GM12873 (cell line): Measurements from ENCODE around the gene ASAP2.

Experiments used
- CTCF ChIP-seq: IDR thresholded peaks from 2 replicates; pipeline ENCODE4 v1.5.1; 2012; ENCODE audit warnings: low read depth, mild to moderate bottlenecking, moderate library complexity, low read length, control low read depth; ENCODE audit not compliant: insufficient read depth; ENCODE audit errors: missing control alignments

ASAP2 gene

GRCh38 chr2:9380702-9381628 is 174.4 kb downstream of the ASAP2 start:
- no peak for TF ChIP-seq CTCF

- no peak for TF ChIP-seq CTCF
Measured at GRCh38 chr2:9382604-9383235, 176.1 kb downstream of the ASAP2 start.

GRCh38 chr2:9384521-9384920 is 177.9 kb downstream of the ASAP2 start:
- TF ChIP-seq CTCF, result no peak

GRCh38 chr2:9385841-9386240 is 179.2 kb downstream of the ASAP2 start:
- no peak for TF ChIP-seq CTCF

GRCh38 chr2:9388199-9388681 is 181.6 kb downstream of the ASAP2 start:
- TF ChIP-seq CTCF, result no peak

GRCh38 chr2:9388950-9389911 is 182.6 kb downstream of the ASAP2 start:
- TF ChIP-seq CTCF, result no peak
